PFSK-1 (cell line): ENCODE results near the gene KLHDC7A.

Experiments used
- POLR2AphosphoS5 ChIP-seq: IDR thresholded peaks from 2 replicates; pipeline ENCODE4 v1.6.1; 2012; ENCODE audit warnings: low read depth, mild to moderate bottlenecking, control low read depth, low read length, moderate library complexity
- SIN3A ChIP-seq: IDR thresholded peaks from 2 replicates; pipeline ENCODE4 v1.6.1; 2012; ENCODE audit warnings: mild to moderate bottlenecking, low read length, moderate library complexity, borderline replicate concordance; ENCODE audit not compliant: insufficient read depth
- TAF1 ChIP-seq: IDR thresholded peaks from 2 replicates; pipeline ENCODE4 v1.6.1; 2012; ENCODE audit warnings: low read length, control low read depth, borderline replicate concordance; ENCODE audit not compliant: insufficient read depth
- TF ChIP-seq, protein P1 (sequence below), 2 experiments: IDR thresholded peaks; 2 replicates each; pipeline versions ENCODE4 v1.6.1 to v1.8.0; 2011 to 2012; ENCODE audit warnings: low read depth in 2 of 2, low read length in 2 of 2, control low read depth in 1 of 2, inconsistent platforms in 1 of 2, mild to moderate bottlenecking in 1 of 2, moderate library complexity in 1 of 2; ENCODE audit not compliant: insufficient read depth in 1 of 2

DNA sequence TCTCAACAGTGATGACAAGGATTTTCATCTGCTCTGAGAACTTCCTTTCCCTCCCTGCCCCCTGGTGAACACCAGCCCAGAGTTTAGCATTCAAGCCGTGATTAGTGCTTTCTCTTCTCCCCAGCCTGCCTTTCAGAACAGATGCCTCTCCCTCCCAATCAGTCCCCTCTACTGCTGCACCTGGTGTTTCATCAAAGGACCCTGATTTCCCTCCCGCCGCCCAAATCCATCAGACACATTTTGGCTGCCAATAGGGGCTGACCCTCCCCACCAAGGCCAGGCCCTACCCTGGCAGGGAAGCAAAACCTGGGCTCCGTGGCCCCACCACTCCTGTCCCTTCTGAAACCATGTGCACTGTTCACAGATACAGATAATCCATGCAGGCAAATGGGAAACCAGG is 34.0 kb upstream of the KLHDC7A start:
- TF ChIP-seq TAF1 = no peak
- no peak for TF ChIP-seq SIN3A
- TF ChIP-seq, protein P1, sequence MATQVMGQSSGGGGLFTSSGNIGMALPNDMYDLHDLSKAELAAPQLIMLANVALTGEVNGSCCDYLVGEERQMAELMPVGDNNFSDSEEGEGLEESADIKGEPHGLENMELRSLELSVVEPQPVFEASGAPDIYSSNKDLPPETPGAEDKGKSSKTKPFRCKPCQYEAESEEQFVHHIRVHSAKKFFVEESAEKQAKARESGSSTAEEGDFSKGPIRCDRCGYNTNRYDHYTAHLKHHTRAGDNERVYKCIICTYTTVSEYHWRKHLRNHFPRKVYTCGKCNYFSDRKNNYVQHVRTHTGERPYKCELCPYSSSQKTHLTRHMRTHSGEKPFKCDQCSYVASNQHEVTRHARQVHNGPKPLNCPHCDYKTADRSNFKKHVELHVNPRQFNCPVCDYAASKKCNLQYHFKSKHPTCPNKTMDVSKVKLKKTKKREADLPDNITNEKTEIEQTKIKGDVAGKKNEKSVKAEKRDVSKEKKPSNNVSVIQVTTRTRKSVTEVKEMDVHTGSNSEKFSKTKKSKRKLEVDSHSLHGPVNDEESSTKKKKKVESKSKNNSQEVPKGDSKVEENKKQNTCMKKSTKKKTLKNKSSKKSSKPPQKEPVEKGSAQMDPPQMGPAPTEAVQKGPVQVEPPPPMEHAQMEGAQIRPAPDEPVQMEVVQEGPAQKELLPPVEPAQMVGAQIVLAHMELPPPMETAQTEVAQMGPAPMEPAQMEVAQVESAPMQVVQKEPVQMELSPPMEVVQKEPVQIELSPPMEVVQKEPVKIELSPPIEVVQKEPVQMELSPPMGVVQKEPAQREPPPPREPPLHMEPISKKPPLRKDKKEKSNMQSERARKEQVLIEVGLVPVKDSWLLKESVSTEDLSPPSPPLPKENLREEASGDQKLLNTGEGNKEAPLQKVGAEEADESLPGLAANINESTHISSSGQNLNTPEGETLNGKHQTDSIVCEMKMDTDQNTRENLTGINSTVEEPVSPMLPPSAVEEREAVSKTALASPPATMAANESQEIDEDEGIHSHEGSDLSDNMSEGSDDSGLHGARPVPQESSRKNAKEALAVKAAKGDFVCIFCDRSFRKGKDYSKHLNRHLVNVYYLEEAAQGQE (IDR thresholded peaks at IDR 0.05; ENCODE audit: insufficient read depth in 1 of 2, low read depth in 2 of 2, low read length in 2 of 2) = no peak
- TF ChIP-seq POLR2AphosphoS5 = no peak
